Measurements from ENCODE around the gene ALDH6A1.

GRCh38 chr14:74018586-74019407, 65.5 kb downstream of the ALDH6A1 start, which contains the start of the genes BBOF1 and ENTPD5:
- TF ChIP-seq CTCF (IDR thresholded peaks at IDR 0.05) (peak in 2 of 3 experiments; percentile 8 to 35), POLR2A (IDR thresholded peaks at IDR 0.05) (no peak)

Data from testis (tissue), 2 donors.